Ramos (cell line): Measurements from ENCODE around the gene MARCKSL1.
"Not testable (repeated sequence)": the region's sequence is repeated elsewhere in the genome, so short reads cannot be mapped to it uniquely, and the experiment has no call there.

Source experiments
- in situ Hi-C: fragments of 300-500 bp; cut with MboI; formaldehyde crosslinking; loops from one replicate; pipeline ENCODE4 v1.14.3; 2022; ENCODE audit warnings: low sequenced_read_pairs; ENCODE audit not compliant: unreplicated experiment

MARCKSL1 gene

GRCh38 chr1:32291708-32292538 lies 44.1 kb downstream of the MARCKSL1 start, which contains the start of gene HDAC1:
Gene HDAC1 (plus strand): TSS chr1:32292083. CDS start chr1:32292170, 87 bp downstream.
- in situ Hi-C loops = no loop called here

- in situ Hi-C loops = no loop called here
Measured at GRCh38 chr1:32291145-32291707, 44.8 kb downstream of the MARCKSL1 start.

GRCh38 chr1:32289256-32289655 lies 46.8 kb downstream of the MARCKSL1 start:
- in situ Hi-C loops = no loop called here

GRCh38 chr1:32286763-32287162 lies 49.3 kb downstream of the MARCKSL1 start:
- in situ Hi-C loops = no loop called here

GRCh38 chr1:32285658-32286057 lies 50.4 kb downstream of the MARCKSL1 start:
- in situ Hi-C loops = no loop called here

GRCh38 chr1:32284777-32285176 lies 51.3 kb downstream of the MARCKSL1 start:
- in situ Hi-C loops = not testable (repeated sequence)
